Omental fat pad (tissue), 4 donors: Measurements from ENCODE around the gene NUP62. TPM values are rescaled to one million over a fixed set of nuclear protein-coding genes. Genes with fewer than 3 reads are reported as not detected.

ENCODE experiments used
- ATAC-seq: fragments of 150-250 bp; one replicate; pipeline ENCODE4 v1.9.1; 2016; ENCODE audit warnings: mild to moderate bottlenecking, moderate library complexity; ENCODE audit not compliant: low FRiP score
- DNase-seq: peaks from one replicate; pipeline ENCODE4 v3.0.0-alpha.2; 2019; ENCODE audit warnings: low spot score
- total RNA-seq, 4 donors: library from RNA; depleted of rRNA; stranded (reverse); fragments of >200 nt; gene quantifications; one replicate each; pipeline ENCODE4 v1.1.0, GENCODE V29; 2016
- TF ChIP-seq, protein P1 (sequence below), 3 donors: fragments of 450-650 bp; IDR thresholded peaks; one replicate each; pipeline ENCODE4 v1.5.1; 2016 to 2017; ENCODE audit warnings: antibody characterized with exemption in 3 of 3, mild to moderate bottlenecking in 3 of 3, moderate library complexity in 2 of 3

Gene NUP62
- total RNA-seq = 10 to 100 TPM; 24.9 to 45.5 (median 30.6) TPM

GRCh38 chr19:49929121-49929610 is at the start of gene NUP62, which contains the start of gene ATF5:
Gene NUP62, minus strand, starts transcription at chr19:49929504. Its CDS starts 19,697 bp downstream, at chr19:49909807.
Gene ATF5, plus strand, starts transcription at chr19:49929205. Its CDS starts 1,646 bp downstream, at chr19:49930851.
- ATAC-seq (peak; percentile 67), DNase-seq (peak; percentile 82)
- TF ChIP-seq, protein P1, sequence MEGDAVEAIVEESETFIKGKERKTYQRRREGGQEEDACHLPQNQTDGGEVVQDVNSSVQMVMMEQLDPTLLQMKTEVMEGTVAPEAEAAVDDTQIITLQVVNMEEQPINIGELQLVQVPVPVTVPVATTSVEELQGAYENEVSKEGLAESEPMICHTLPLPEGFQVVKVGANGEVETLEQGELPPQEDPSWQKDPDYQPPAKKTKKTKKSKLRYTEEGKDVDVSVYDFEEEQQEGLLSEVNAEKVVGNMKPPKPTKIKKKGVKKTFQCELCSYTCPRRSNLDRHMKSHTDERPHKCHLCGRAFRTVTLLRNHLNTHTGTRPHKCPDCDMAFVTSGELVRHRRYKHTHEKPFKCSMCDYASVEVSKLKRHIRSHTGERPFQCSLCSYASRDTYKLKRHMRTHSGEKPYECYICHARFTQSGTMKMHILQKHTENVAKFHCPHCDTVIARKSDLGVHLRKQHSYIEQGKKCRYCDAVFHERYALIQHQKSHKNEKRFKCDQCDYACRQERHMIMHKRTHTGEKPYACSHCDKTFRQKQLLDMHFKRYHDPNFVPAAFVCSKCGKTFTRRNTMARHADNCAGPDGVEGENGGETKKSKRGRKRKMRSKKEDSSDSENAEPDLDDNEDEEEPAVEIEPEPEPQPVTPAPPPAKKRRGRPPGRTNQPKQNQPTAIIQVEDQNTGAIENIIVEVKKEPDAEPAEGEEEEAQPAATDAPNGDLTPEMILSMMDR (IDR thresholded peaks at IDR 0.05) = no peak

DNA sequence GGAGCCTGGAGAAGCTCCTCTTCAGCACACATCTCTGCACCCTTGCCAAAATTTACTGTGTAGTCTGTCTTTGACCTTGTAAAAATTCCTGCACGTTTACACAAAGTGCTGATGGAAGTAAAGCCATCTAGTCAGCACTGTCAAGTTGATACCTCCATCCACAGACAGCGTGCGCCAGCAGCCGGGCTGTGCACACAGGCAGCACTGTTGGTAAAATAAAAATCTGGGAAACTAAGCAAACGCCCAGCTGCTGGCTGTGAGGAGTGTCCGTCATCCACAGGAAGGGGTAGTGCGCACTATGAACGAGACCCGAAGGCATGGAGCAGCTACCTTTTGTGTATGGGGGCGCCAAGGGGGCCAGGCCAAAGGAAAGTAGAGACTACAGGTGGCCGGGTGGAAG is 49.0 kb upstream of the NUP62 start:
- ATAC-seq (no peak), DNase-seq (no peak)
- TF ChIP-seq, protein P1 (IDR thresholded peaks at IDR 0.05) = no peak

DNA sequence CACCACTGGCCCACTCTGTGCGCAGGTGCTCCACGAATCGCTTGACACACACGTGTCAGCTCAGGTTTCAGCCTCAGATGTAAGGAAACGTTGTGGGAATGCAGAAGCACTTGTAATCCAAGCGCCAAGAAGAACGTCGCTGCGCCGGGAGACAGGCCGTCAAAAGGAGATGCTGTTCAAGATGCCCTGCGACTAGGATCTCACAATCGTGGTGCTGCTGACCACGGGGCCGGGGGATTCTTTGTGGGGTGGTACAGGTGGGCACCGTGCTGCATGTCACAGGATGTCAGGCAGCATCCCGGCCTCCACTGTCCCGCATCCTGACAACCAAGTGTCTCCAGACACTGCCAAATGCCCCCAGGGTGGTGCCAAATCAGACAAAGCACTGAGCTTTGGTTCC is 48.6 kb upstream of the NUP62 start:
- no peak for DNase-seq
- TF ChIP-seq, protein P1 (IDR thresholded peaks at IDR 0.05) = no peak

GRCh38 chr19:49977076-49977475 is 47.8 kb upstream of the NUP62 start:
- DNase-seq = no peak
- TF ChIP-seq, protein P1 (IDR thresholded peaks at IDR 0.05) = no peak
- peak; percentile 16 for ATAC-seq

More for the DNA sequence above, 48.6 kb upstream of the NUP62 start:
- no peak for ATAC-seq

- no peak for DNase-seq
- TF ChIP-seq, protein P1 (IDR thresholded peaks at IDR 0.05) = no peak
- no peak for ATAC-seq
These were observed 47.2 kb upstream of the NUP62 start for GRCh38 chr19:49976496-49976895.

DNA sequence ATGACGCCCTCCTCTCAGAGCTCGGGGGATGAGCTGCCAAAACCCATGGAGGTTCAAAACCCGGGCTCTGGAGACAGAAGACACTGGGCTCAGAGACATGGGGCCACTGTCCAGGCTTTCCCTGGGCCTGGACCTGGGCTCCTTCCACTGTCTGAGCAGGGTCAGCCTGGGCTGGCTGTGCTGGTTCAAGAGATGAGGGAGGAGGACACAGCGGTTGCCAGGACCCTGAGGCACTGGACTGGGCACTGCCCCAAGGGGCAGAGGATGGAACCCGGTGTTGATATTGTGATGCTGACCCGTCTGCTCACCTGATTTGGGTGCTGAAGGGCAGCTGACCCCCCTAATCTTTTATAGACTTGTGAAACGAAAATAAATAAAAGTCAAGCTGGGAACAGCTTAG is 45.7 kb upstream of the NUP62 start:
- ATAC-seq (no peak), DNase-seq (no peak)
- TF ChIP-seq, protein P1 (IDR thresholded peaks at IDR 0.05) = no peak

GRCh38 chr19:49973987-49974386 is 44.7 kb upstream of the NUP62 start:
- no peak for DNase-seq
- ATAC-seq = no peak
- TF ChIP-seq, protein P1 (IDR thresholded peaks at IDR 0.05) = no peak
